Trophoblast cell (in vitro differentiated cells and primary cell): ENCODE measurements around the gene SLAMF1.
"Not testable (repeated sequence)": the region's sequence is repeated elsewhere in the genome, so short reads cannot be mapped to it uniquely, and the experiment has no call there.

Experiments
- DNase-seq, 2 donors: peaks; one replicate each; pipeline ENCODE4 v3.0.0-alpha.2; 2016
- H2AFZ ChIP-seq: 2 replicates; pipeline ENCODE4 v1.6.1; 2013; ENCODE audit warnings: low read length, moderate library complexity, mild to moderate bottlenecking; ENCODE audit not compliant: insufficient read depth, poor library complexity
- H2AK5ac ChIP-seq: 2 replicates; pipeline ENCODE4 v1.6.1; 2013; ENCODE audit warnings: mild to moderate bottlenecking, low read length
- H2BK120ac ChIP-seq: 2 replicates; pipeline ENCODE4 v1.6.1; 2013; ENCODE audit warnings: low read length, mild to moderate bottlenecking, moderate library complexity; ENCODE audit not compliant: insufficient read depth, poor library complexity
- H2BK12ac ChIP-seq: 2 replicates; pipeline ENCODE4 v1.6.1; 2013; ENCODE audit warnings: mild to moderate bottlenecking, low read length, moderate library complexity
- H2BK5ac ChIP-seq: 2 replicates; pipeline ENCODE4 v1.6.1; 2013; ENCODE audit warnings: low read length, low read depth, moderate library complexity, mild to moderate bottlenecking; ENCODE audit not compliant: poor library complexity
- H3K14ac ChIP-seq: 2 replicates; pipeline ENCODE4 v1.6.1; 2013; ENCODE audit warnings: mild to moderate bottlenecking, low read length
- H3K18ac ChIP-seq: 2 replicates; pipeline ENCODE4 v1.6.1; 2013; ENCODE audit warnings: mild to moderate bottlenecking, low read length
- H3K23ac ChIP-seq: 2 replicates; pipeline ENCODE4 v1.6.1; 2013; ENCODE audit warnings: low read length
- H3K27ac ChIP-seq: 2 replicates; pipeline ENCODE4 v1.5.1; 2013; ENCODE audit warnings: low read depth, mild to moderate bottlenecking, inconsistent platforms, low read length, moderate library complexity
- H3K27me3 ChIP-seq: 2 replicates; pipeline ENCODE4 v1.6.1; 2013; ENCODE audit warnings: inconsistent platforms, mild to moderate bottlenecking, low read length, moderate library complexity; ENCODE audit not compliant: insufficient read depth
- H3K36me3 ChIP-seq, 2 experiments: 1 replicate in 1 of 2; 2 replicates in 1 of 2; pipeline ENCODE4 v1.6.1; 2013; ENCODE audit warnings: low read length in 2 of 2, mild to moderate bottlenecking in 2 of 2, moderate library complexity in 1 of 2; ENCODE audit not compliant: insufficient read depth in 2 of 2, control insufficient read depth in 1 of 2
- H3K4ac ChIP-seq: 2 replicates; pipeline ENCODE4 v1.6.1; 2013; ENCODE audit warnings: low read depth, mild to moderate bottlenecking, low read length, moderate library complexity
- H3K4me1 ChIP-seq, 2 experiments: 1 replicate in 1 of 2; 2 replicates in 1 of 2; pipeline ENCODE4 v1.6.1; 2013; ENCODE audit warnings: low read length in 2 of 2, mild to moderate bottlenecking in 2 of 2, moderate library complexity in 1 of 2; ENCODE audit not compliant: insufficient read depth in 2 of 2, control insufficient read depth in 1 of 2
- H3K4me2 ChIP-seq: 2 replicates; pipeline ENCODE4 v1.6.1; 2013; ENCODE audit warnings: inconsistent platforms, mild to moderate bottlenecking, low read length, moderate library complexity
- H3K4me3 ChIP-seq: 2 replicates; pipeline ENCODE4 v1.5.1; 2013; ENCODE audit warnings: mild to moderate bottlenecking, low read depth, low read length, inconsistent platforms
- H3K79me1 ChIP-seq: one replicate; pipeline ENCODE4 v1.6.1; 2013; ENCODE audit warnings: low read length
- H3K79me2 ChIP-seq: 2 replicates; pipeline ENCODE4 v1.6.1; 2013; ENCODE audit warnings: low read length, mild to moderate bottlenecking; ENCODE audit not compliant: control insufficient read depth, insufficient read depth, poor library complexity
- H3K9ac ChIP-seq: 2 replicates; pipeline ENCODE4 v1.6.1; 2013; ENCODE audit warnings: mild to moderate bottlenecking, low read length
- H3K9me3 ChIP-seq: 2 replicates; pipeline ENCODE4 v1.6.1; 2013; ENCODE audit warnings: low read depth, mild to moderate bottlenecking, control low read depth, inconsistent platforms, low read length; ENCODE audit not compliant: insufficient read depth
- H4K12ac ChIP-seq: 2 replicates; pipeline ENCODE4 v1.6.1; 2013; ENCODE audit warnings: low read depth, mild to moderate bottlenecking, low read length, moderate library complexity
- H4K8ac ChIP-seq: 2 replicates; pipeline ENCODE4 v1.6.1; 2013; ENCODE audit warnings: low read depth, mild to moderate bottlenecking, low read length, moderate library complexity
- H4K91ac ChIP-seq: one replicate; pipeline ENCODE4 v1.6.1; 2013; ENCODE audit warnings: low read depth, mild to moderate bottlenecking, low read length, moderate library complexity
- WGBS: extraction: QIAGEN DNeasy Blood & Tissue Kit; methylation state at CpG from one replicate; pipeline ENCODE4 v1.1.7; 2013; ENCODE audit warnings: missing lambda C conversion rate; ENCODE audit not compliant: insufficient read length, insufficient coverage; ENCODE audit errors: extremely low coverage; 5-methylcytosine and 5-hydroxymethylcytosine counted together

The SLAMF1 gene

DNA sequence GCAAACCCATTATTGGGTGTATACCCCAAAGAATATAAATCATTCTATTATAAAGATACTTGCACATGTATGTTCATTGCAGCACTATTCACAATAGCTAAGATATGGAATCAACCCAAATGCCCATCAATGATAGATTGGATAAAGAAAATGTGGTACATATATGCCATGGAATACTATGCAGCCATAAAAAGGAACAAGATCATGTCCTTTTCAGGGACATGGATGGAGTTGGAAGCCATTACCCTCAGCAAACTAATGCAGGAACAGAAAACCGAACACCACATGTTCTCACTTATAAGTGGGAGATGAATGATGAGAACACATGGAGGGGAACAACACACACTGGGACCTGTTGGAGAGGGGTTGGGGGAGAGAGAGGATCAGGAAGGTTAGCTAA, 83.6 kb downstream of the SLAMF1 start:
- not testable (repeated sequence) for H3K4ac ChIP-seq, H4K8ac ChIP-seq, H3K14ac ChIP-seq, H2BK120ac ChIP-seq, H2AK5ac ChIP-seq, H3K9ac ChIP-seq, H4K91ac ChIP-seq, DNase-seq, H2BK12ac ChIP-seq, H3K27me3 ChIP-seq, H2AFZ ChIP-seq, H3K4me2 ChIP-seq, H3K4me3 ChIP-seq, H3K79me1 ChIP-seq, H3K9me3 ChIP-seq, H3K4me1 ChIP-seq, H3K79me2 ChIP-seq, H3K27ac ChIP-seq, H2BK5ac ChIP-seq, H3K18ac ChIP-seq, H3K36me3 ChIP-seq, H4K12ac ChIP-seq, H3K23ac ChIP-seq
- no CpG with 5 or more reads among the region's 1 CpG for WGBS

DNA sequence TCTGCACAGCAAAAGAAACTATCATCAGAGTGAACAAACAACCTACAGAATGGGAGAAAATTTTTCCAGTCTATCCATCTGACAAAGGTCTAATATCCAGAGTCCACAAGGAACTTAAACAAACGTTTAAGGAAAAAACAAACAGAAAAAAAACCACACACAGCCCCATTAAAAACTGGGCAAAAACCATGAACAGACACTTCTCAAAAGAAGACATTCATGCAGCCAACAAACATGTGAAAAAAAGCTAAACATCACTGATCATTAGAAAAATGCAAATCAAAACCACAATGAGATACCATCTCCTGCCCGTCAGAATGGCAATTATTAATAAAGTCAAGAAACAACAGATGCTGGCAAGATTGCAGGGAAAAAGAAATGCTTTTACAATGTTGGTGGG, 84.1 kb downstream of the SLAMF1 start:
- no CpG with 5 or more reads among the region's 2 CpGs for WGBS
- DNase-seq, H3K79me1 ChIP-seq: not testable (repeated sequence)

DNA sequence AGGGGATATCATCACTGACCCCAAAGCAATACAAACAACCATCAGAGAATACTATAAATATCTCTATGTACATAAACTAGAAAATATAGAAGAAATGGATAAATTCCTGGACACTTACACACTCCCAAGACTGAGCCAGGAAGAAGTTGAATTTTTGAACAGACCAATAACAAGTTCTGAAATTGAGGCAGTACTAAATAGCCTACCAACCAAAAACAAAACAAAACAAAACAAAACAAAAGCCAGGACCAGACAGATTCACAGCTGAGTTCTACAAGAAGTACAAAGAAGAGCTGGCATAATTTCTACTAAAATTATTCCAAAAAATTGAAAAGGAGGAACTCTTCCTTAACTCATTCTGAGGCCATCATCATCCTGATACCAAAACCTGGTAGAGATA, 86.0 kb downstream of the SLAMF1 start:
- H3K27ac ChIP-seq, result no peak overlapping the region
- no peak overlapping the region for H2BK5ac ChIP-seq
- H2BK120ac ChIP-seq, result no peak overlapping the region
- no peak overlapping the region for H3K4me3 ChIP-seq
- no peaks in the 10 kb centered on the region for H3K27me3 ChIP-seq
- H3K36me3 ChIP-seq, result no peaks in the 10 kb centered on the region
- no peaks in the 10 kb centered on the region for H3K4me1 ChIP-seq
- H3K79me2 ChIP-seq, result no peaks in the 10 kb centered on the region
- no peak overlapping the region for H2AK5ac ChIP-seq
- H4K12ac ChIP-seq, result no peak overlapping the region
- no peak overlapping the region for H3K18ac ChIP-seq
- no peaks in the 10 kb centered on the region for H3K9me3 ChIP-seq
- no peak overlapping the region for H3K4ac ChIP-seq
- no peak overlapping the region for H3K4me2 ChIP-seq
- no peak overlapping the region for H2BK12ac ChIP-seq
- H2AFZ ChIP-seq, result no peak overlapping the region
- no peaks in the 10 kb centered on the region for H3K79me1 ChIP-seq
- H4K8ac ChIP-seq, result no peak overlapping the region
- H3K23ac ChIP-seq, result no peak overlapping the region
- H3K14ac ChIP-seq, result no peak overlapping the region
- no peak overlapping the region for H4K91ac ChIP-seq
- DNase-seq, result no peak
- H3K9ac ChIP-seq, result no peak overlapping the region

More for the DNA sequence above, 84.1 kb downstream of the SLAMF1 start:
- H3K4me2 ChIP-seq, H3K79me2 ChIP-seq, H4K12ac ChIP-seq, H3K4me1 ChIP-seq, H3K14ac ChIP-seq, H2BK5ac ChIP-seq, H3K4me3 ChIP-seq, H2BK12ac ChIP-seq, H4K91ac ChIP-seq, H3K4ac ChIP-seq, H3K18ac ChIP-seq, H2BK120ac ChIP-seq, H3K27ac ChIP-seq, H2AFZ ChIP-seq, H3K9me3 ChIP-seq, H3K23ac ChIP-seq, H3K27me3 ChIP-seq, H4K8ac ChIP-seq, H2AK5ac ChIP-seq, H3K36me3 ChIP-seq, H3K9ac ChIP-seq: not testable (repeated sequence)

DNA sequence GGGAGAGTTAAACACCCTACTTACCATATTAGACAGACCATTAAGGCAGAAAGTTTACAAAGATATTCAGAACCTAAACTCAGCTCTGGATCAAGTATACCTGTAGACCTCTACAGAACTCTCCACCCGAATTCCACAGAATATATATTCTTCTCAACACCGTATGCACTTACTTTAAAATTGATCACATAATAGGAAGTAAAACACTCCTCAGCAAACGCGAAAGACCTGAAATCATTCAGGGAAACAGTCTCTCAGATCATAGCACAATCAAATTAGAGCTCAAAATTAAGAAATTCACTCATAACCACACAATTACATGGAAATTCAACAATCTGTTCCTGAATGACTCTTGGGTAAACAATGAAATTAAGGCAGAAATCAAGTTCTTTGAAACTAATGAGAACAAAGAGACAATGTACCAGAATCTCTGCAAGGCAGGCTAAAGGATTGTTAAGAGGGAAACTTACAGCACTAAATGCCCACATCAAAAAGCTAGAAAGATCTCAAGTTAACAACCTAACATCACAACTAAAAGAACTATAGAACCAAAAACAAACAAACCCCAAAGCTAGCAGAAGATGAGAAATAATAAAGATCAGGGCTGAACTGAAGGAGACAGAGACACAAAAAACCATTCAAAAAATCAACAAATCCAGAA, 86.7 kb downstream of the SLAMF1 start:
- Histone ChIP-seq H4K12ac (no peak overlapping the region), H3K79me2 (no peaks in the 10 kb centered on the region), H3K27me3 (no peaks in the 10 kb centered on the region), H2BK120ac (no peak overlapping the region), H3K27ac (no peak overlapping the region), H3K36me3 (no peaks in the 10 kb centered on the region), H4K8ac (no peak overlapping the region), H3K79me1 (no peaks in the 10 kb centered on the region), H3K18ac (no peak overlapping the region), H3K4me2 (no peak overlapping the region), H3K4me1 (no peaks in the 10 kb centered on the region), H2BK12ac (no peak overlapping the region), H3K4me3 (no peak overlapping the region), H3K14ac (no peak overlapping the region), H3K9ac (no peak overlapping the region), H2BK5ac (no peak overlapping the region), H2AK5ac (no peak overlapping the region), H2AFZ (no peak overlapping the region), H3K23ac (no peak overlapping the region), H3K4ac (no peak overlapping the region), H3K9me3 (no peaks in the 10 kb centered on the region), H4K91ac (no peak overlapping the region)
- DNase-seq, result no peak
- WGBS, result no CpG with 5 or more reads among the region's 4 CpGs
